GM21360 (cell line): ENCODE results near the gene CNP.

ENCODE experiments used
- ATAC-seq: cut with Tn5 transposase; IDR thresholded peaks from one replicate; pipeline ENCODE4 v1.9.1; 2021; ENCODE audit warnings: mild to moderate bottlenecking, moderate library complexity; ENCODE audit not compliant: unreplicated experiment

CNP gene

GRCh38 chr17:41941168-41941567 is 25.4 kb upstream of the CNP start:
- no peak for ATAC-seq

GRCh38 chr17:41942626-41943373 is 23.8 kb upstream of the CNP start:
- ATAC-seq, result no peak

GRCh38 chr17:41943492-41943891 is 23.1 kb upstream of the CNP start:
- no peak for ATAC-seq

GRCh38 chr17:41944943-41945342 is 21.7 kb upstream of the CNP start:
- no peak for ATAC-seq

GRCh38 chr17:41948762-41949460 is 17.7 kb upstream of the CNP start:
- ATAC-seq, result no peak

DNA sequence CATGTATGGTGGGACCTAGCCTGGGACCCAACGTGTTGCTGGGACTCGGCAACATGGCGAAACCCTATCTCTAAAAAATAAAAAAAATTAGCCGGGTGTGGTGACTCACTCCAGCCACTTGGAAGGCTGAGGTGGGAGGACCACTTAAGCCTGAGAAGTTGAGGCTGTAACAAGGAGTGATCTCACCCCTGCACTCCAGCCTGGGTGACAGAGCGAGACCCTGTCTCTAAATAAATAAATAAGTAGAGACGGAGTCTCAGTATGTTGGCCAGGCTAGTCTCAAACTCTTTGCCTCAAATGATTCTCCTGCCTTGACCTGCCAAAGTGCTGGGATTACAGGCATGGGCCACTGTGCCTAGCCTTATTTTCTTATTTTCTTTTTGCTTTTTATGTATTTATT is 10.1 kb upstream of the CNP start:
- no peak for ATAC-seq

GRCh38 chr17:41957031-41957868 is 9.3 kb upstream of the CNP start:
- no peak for ATAC-seq

GRCh38 chr17:41957869-41958439 is 8.6 kb upstream of the CNP start:
- no peak for ATAC-seq

- no peak for ATAC-seq
These were observed 7.6 kb upstream of the CNP start for GRCh38 chr17:41959030-41959335.

GRCh38 chr17:41959336-41960095 is 7.1 kb upstream of the CNP start:
- no peak for ATAC-seq

- no peak for ATAC-seq
These were observed 4.5 kb upstream of the CNP start for GRCh38 chr17:41962111-41962510.

GRCh38 chr17:41962768-41963434 is 3.7 kb upstream of the CNP start:
- no peak for ATAC-seq

- ATAC-seq, result no peak
These were observed 717 bp upstream of the CNP start for GRCh38 chr17:41965694-41966462.

GRCh38 chr17:41967141-41967920 is 736 bp downstream of the CNP start:
- peak; percentile 21 for ATAC-seq

DNA sequence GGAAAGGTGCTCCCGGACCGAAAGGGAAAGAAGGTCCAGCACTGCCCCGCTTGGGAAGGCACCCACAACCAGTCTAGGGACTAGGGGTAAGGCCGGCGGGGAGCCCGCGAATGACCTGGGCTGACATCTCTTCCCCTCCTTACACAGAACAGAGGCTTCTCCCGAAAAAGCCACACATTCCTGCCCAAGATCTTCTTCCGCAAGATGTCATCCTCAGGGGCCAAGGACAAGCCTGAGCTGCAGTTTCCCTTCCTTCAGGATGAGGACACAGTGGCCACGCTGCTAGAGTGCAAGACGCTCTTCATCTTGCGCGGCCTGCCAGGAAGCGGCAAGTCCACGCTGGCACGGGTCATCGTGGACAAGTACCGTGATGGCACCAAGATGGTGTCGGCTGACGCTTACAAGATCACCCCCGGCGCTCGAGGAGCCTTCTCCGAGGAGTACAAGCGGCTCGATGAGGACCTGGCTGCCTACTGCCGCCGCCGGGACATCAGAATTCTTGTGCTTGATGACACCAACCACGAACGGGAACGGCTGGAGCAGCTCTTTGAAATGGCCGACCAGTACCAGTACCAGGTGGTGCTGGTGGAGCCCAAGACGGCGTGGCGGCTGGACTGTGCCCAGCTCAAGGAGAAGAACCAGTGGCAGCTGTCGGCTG is 1.5 kb downstream of the CNP start:
- ATAC-seq, result no peak

- ATAC-seq, result no peak
These were observed 2.1 kb downstream of the CNP start for GRCh38 chr17:41968676-41969075.

DNA sequence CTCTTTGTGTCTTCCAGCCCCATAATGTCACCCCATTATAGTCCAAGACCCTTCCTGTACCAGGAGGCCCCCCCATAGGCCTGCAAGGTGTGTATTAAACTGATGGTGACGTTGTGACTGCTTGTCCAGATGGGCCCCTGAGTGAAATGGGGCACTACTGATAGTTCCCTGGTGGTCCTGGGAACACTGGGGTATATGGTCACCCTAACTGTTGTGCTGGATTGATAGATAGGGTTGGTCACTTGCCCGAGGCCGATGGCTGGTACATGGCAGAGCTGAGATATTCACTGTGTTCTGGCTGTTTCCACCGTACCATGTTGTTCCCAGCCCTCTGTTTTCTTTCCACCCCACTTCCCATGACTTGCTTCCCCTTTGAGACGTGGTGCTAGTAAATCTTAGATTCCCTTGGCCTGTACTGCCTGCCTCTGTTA is 4.3 kb downstream of the CNP start:
- ATAC-seq, result no peak
